Measurements from ENCODE around the gene ZNF213.

The ZNF213 gene

GRCh38 chr16:3101018-3101840 lies 33.6 kb upstream of the ZNF213 start:
- peak; percentile 24 for DNase-seq

DNA sequence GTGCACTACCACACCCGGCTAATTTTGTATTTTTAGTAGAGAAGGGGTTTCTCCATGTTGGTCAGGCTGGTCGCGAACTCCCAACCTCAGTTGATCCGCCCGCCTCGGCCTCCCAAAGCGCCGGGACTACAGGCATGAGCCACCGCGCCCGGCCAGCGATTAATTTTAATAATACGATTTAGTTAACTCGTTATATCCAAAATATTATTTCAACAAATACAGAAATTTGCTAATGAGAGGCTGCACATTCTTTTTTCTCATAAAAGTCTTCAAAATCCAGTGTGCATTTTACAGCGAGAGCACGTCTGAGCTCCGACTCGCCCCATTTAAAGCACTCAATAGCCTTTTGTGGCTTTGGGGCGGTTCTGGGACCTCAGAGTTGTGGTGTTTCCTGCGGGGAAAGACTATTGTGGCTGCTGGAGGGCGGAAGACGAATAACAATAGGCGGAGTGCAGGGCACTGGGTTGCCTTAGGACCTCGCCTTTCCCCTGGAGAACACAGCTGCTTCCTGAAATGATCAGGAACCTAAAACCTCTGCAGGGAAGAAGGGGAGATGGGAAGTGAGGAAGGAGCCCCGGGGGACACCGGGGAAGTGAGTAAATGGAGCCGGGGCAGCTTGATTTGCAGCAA lies 32.9 kb upstream of the ZNF213 start:
- no peak for DNase-seq

DNA sequence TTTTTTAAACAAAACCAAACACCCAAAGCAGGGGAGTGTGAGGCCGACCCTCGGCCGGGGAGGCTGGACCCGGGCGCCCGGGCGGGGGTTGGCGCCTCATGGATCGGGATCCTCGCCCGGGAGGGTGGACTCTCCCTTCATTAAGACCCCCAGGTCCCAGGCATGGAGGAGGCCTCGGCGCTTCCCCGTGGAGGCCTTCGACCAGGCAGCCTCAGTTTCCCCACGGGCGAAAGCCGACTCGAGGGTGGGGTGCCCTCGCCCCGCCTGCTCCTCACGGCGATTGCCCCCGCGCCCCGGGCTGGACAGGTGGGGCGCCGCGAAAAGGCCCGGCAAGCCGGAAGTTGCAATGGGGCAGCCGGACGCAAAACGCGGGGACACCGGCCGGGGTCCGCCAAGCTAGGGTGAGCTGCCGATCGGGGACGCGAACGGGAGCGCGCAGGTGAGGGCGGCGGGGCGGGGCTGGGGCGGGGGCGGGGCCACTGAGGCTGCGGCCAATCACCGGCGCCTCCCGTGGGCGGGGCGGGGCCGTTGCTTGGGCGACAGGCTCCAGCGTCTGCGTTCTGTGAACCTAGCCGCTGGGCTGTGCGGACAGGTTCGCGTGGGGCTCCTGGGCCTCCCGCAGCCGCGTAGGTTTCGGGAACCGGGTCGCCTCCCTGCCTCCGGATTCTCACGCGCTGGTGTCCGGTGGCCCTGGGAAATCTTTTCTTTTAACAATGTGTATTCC lies 28.5 kb upstream of the ZNF213 start:
- peak; percentile 69 for DNase-seq

DNA sequence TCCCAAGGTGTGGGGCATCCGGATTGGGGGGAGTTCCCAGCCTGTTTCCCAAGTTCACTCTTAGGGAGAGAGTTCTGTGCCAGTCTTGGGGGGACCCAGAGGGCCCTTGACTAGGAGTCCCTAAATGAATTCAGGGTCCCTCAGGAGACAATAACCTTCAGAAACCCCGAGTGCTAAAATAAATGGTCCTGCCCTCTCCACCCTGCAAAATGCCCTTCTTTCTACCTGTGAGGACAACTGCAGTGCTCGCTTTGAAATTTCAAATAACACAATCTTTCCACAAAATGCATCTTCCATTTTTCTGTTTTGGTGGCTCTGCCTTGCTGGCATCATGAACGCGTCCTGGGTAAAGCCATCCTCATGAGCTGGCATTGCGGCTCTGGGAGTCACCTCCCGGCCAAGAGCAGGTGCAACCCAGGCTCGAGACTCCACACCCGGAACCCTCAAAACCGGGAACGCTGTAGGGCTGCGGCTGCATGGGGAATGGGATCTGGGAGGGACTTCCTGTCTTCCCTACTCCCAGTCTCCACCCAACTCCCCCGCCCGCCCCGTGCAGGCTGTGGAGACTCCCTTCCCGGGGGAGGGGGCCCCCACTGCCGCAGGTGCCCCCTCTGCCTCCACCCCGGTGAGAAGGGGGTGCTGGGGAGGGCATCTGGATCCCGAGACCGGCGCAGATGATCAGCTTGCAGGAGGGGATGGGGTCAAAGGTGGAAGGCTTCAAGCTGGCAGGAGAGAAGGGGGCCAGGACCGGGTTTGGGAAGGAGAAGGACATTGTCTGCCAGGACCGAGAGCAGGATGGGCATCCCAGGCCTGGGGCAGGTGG lies 22.6 kb upstream of the ZNF213 start, which contains the start of gene ZNF205:
Gene ZNF205 (plus strand): TSS at position 529 of the 823 bp plus-strand sequence. CDS start 845 bp downstream, outside the sequence.
- DNase-seq: no peak

- DNase-seq: no peak
Measured at GRCh38 chr16:3112881-3113574, 21.8 kb upstream of the ZNF213 start.

DNA sequence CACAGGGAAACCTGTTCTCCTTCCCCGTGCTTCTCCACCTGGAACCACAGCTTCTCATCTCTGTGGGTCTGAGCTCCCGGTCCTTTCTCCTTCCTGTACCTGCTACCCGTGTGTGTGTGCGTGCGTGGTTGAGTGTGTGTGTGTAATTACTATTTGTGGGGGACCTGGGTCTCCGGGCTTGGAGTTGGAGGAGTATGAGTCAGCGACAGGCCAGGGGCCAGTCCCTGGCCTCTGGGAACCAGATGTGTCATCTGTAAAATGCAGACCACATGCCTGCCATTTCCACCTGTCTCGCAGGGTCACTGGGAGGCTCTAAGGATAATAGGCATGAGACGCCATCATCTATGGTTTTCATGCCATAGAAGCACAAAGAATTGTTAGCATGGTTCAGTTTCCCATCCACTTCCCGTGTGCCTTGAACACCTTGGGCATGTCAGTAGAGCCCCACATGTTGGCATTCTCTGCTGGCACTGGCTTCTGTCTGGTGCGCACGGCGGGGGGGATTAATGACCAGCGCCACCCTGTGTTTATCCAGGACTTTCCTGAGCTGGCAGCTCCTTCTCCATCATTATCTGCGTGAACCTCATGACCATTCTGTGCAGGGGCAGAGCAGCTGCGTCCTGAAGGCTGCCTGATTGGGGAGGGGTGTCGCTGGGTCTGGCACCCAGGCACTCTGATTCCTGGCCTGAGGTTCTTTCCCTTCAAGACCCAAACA lies 20.9 kb upstream of the ZNF213 start:
- no peak for DNase-seq

DNA sequence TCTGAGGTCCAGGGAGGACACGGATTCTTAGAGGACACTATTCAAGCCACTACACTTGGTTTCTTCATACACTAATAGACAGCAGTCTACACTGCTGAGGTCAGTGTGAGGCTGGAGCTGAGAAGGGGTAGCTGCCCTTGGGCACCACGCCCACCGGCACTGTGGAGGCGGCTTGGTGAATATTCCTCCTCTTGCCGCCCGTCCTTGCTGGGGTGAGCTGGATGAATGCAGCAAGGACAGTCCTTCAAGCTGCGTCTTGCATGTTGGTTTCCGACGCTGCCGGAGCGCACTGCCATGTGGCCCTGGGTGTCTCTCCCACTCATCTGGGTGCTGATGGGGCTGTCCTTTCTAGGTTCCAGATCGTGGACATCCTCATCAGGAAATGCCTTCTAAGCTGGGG lies 19.8 kb upstream of the ZNF213 start:
- DNase-seq: no peak

GRCh38 chr16:3115561-3115960 lies 19.3 kb upstream of the ZNF213 start:
- no peak for DNase-seq

- no peak for DNase-seq
Measured at GRCh38 chr16:3118204-3118790, 16.5 kb upstream of the ZNF213 start.

GRCh38 chr16:3118846-3119245 lies 16.0 kb upstream of the ZNF213 start:
- no peak for DNase-seq

GRCh38 chr16:3119286-3119685 lies 15.5 kb upstream of the ZNF213 start:
- no peak for DNase-seq

DNA sequence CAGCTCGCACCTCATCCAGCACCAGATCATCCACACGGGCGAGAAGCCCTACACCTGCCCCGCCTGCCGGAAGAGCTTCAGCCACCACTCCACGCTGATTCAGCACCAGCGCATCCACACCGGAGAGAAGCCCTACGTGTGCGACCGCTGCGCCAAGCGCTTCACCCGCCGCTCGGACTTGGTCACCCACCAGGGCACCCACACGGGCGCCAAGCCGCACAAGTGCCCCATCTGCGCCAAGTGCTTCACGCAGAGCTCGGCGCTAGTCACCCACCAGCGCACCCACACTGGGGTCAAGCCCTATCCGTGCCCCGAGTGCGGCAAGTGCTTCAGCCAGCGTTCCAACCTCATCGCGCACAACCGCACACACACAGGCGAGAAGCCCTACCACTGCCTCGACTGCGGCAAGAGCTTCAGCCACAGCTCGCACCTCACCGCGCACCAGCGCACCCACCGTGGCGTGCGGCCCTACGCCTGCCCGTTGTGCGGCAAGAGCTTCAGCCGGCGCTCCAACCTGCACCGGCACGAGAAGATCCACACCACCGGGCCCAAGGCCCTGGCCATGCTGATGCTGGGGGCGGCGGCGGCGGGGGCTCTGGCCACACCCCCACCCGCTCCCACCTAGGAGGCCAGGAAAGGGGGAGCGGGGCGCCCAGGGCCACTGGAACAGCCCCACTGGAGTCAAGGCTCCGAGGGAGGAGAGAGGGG lies 15.0 kb upstream of the ZNF213 start:
- no peak for DNase-seq

- no peak for DNase-seq
Measured at GRCh38 chr16:3120435-3120834, 14.4 kb upstream of the ZNF213 start.

DNA sequence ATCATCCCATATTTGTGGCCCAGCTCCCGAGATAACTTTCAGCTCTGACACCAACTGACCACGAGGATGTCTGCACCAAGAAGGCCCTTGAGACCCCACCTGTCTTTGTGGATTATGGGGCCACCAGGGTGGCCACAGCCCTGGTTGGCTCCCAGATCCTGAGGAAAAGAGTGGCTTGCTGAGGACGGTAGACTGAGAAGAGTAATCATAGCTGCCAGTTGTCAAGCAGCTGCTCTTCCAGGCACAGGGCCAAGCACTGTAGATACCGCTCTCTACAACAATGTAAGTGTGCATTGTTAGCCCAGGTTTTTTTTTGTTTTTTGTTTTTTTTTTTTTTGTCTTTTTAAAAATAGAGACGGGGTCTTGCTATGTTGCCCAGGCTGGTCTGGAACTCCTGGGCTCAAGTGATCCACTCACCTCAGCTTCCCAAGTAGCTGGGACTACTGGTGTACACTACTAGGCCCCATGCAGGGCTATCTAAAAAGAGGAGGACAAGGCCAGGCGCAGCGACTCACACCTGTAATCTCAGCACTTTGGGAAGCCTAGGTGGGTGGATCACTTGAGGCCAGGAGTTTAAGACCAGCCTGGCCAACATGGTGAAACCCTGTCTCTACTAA lies 12.9 kb upstream of the ZNF213 start:
- DNase-seq: peak; percentile 20

- DNase-seq: no peak
Measured at GRCh38 chr16:3122926-3123570, 11.8 kb upstream of the ZNF213 start.

- DNase-seq: peak; percentile 88
Measured at GRCh38 chr16:3123986-3124886, 10.6 kb upstream of the ZNF213 start.

DNA sequence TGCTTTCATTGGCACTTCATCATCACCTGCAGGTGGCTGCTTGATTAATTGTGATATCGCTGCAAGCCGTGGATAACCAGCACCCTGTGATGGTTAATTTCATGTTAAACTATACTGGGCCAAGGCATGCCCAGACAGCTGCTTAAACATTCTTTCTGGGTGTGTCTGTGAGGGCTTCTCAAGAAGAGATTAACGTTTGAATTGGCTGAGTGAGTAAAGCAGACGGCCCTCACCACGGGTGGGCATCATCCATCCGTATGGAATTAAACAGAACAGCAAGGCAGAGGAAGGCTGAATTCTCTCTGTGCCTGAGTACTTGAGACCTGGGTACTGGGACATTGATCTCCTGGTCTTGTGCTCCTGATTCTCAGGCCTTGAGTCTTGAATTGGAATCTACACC lies 7.1 kb upstream of the ZNF213 start:
- DNase-seq: no peak

All from SHP77 treated with DMSO at 0.1 percent for 48 hours (cell line).